ENCODE results near the gene EBI3.
"Not testable (repeated sequence)": the region's sequence is repeated elsewhere in the genome, so short reads cannot be mapped to it uniquely, and the experiment has no call there.

EBI3 gene

GRCh38 chr19:4216846-4217245, 12.5 kb upstream of the EBI3 start:
- ATAC-seq: no peak
- TF ChIP-seq GLIS3 (CRISPR knock-in tag; IDR thresholded peaks at IDR 0.05) (no peak), ZFP3 (CRISPR knock-in tag; IDR thresholded peaks at IDR 0.05) (no peak), BACH2 (CRISPR knock-in tag; IDR thresholded peaks at IDR 0.05; ENCODE audit: borderline replicate concordance) (no peak), ZNF70 (CRISPR knock-in tag; IDR thresholded peaks at IDR 0.05) (no peak), ZFP30 (CRISPR knock-in tag; IDR thresholded peaks at IDR 0.05) (no peak), TSHZ2 (CRISPR knock-in tag; IDR thresholded peaks at IDR 0.05) (no peak), RARB (CRISPR knock-in tag; IDR thresholded peaks at IDR 0.05) (no peak), ZC3H10 (CRISPR knock-in tag; IDR thresholded peaks at IDR 0.05) (no peak), ARNTL (CRISPR knock-in tag; IDR thresholded peaks at IDR 0.05; ENCODE audit: borderline replicate concordance, low read depth) (no peak), TCF4 (CRISPR knock-in tag; IDR thresholded peaks at IDR 0.05; ENCODE audit: borderline replicate concordance) (no peak), CSDC2 (CRISPR knock-in tag; IDR thresholded peaks at IDR 0.05) (no peak), TOX (CRISPR knock-in tag; IDR thresholded peaks at IDR 0.05; ENCODE audit: borderline replicate concordance) (no peak), OSR1 (CRISPR knock-in tag; IDR thresholded peaks at IDR 0.05) (no peak), ESRRG (CRISPR knock-in tag; IDR thresholded peaks at IDR 0.05) (no peak), ZNF8 (CRISPR knock-in tag; IDR thresholded peaks at IDR 0.05) (no peak)
- TF ChIP-seq, protein P1, sequence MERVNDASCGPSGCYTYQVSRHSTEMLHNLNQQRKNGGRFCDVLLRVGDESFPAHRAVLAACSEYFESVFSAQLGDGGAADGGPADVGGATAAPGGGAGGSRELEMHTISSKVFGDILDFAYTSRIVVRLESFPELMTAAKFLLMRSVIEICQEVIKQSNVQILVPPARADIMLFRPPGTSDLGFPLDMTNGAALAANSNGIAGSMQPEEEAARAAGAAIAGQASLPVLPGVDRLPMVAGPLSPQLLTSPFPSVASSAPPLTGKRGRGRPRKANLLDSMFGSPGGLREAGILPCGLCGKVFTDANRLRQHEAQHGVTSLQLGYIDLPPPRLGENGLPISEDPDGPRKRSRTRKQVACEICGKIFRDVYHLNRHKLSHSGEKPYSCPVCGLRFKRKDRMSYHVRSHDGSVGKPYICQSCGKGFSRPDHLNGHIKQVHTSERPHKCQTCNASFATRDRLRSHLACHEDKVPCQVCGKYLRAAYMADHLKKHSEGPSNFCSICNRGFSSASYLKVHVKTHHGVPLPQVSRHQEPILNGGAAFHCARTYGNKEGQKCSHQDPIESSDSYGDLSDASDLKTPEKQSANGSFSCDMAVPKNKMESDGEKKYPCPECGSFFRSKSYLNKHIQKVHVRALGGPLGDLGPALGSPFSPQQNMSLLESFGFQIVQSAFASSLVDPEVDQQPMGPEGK (CRISPR knock-in tag; IDR thresholded peaks at IDR 0.05; ENCODE audit: borderline replicate concordance): no peak
- TF ChIP-seq, protein P2, sequence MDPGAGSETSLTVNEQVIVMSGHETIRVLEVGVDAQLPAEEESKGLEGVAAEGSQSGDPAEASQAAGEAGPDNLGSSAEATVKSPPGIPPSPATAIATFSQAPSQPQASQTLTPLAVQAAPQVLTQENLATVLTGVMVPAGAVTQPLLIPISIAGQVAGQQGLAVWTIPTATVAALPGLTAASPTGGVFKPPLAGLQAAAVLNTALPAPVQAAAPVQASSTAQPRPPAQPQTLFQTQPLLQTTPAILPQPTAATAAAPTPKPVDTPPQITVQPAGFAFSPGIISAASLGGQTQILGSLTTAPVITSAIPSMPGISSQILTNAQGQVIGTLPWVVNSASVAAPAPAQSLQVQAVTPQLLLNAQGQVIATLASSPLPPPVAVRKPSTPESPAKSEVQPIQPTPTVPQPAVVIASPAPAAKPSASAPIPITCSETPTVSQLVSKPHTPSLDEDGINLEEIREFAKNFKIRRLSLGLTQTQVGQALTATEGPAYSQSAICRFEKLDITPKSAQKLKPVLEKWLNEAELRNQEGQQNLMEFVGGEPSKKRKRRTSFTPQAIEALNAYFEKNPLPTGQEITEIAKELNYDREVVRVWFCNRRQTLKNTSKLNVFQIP (CRISPR knock-in tag; IDR thresholded peaks at IDR 0.05; ENCODE audit: borderline replicate concordance, low read depth): no peak

DNA sequence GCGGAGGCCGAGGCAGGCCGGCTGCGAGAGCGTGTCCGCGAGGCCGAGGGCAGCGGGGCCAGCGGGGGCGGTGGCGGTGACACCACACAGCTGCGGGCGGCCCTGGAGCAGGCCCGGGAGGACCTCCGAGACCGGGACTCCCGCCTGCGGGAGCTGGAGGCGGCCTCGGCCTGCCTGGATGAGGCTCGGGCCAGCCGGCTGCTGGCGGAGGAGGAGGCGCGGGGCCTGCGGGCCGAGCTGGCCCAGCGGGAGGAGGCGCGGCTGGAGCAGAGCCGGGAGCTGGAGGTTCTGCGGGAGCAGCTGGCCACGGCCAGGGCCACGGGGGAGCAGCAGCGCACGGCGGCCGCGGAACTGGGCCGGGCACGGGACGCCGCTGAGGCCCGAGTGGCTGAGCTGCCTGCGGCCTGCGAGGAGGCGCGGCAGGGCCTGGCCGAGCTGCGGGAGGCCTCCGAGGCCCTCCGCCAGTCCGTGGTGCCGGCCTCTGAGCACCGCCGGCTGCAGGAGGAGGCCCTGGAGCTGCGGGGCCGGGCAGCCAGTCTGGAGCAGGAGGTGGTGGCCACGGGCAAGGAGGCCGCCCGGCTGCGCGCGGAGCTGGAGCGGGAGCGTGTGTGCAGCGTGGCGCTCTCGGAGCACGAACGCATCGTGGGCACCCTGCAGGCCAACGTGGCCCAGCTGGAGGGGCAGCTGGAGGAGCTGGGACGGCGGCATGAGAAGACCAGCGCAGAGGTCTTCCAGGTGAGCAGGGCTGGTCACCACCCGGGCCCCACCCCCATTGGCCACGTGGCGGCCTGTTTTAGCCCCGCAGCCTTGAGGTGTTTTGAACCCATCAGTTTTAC, 11.7 kb upstream of the EBI3 start:
- ATAC-seq: no peak

DNA sequence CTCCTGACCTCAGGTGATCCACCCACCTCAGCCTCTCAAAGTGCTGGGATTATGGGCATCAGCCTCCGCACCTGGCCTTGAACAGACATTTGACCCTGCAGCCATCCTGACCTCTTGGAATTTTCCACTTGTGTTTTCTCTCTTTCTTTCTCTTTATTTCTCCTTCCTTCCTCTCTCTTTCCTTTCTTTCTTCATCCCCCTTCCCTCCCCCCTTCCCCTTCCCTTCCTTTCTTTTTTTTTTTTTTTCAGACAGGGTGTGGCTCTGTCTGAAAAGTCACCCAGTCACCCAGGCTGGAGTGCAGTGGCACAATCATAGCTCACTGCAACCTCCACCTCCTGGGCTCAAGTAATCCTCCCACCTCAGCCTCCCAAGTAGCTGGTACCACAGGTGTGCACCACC, 10.8 kb upstream of the EBI3 start:
- ATAC-seq: not testable (repeated sequence)

More for the DNA sequence above, 11.7 kb upstream of the EBI3 start:
- no peak for TF ChIP-seq SNAI2 (CRISPR knock-in tag; IDR thresholded peaks at IDR 0.05)
- TF ChIP-seq, protein P3, sequence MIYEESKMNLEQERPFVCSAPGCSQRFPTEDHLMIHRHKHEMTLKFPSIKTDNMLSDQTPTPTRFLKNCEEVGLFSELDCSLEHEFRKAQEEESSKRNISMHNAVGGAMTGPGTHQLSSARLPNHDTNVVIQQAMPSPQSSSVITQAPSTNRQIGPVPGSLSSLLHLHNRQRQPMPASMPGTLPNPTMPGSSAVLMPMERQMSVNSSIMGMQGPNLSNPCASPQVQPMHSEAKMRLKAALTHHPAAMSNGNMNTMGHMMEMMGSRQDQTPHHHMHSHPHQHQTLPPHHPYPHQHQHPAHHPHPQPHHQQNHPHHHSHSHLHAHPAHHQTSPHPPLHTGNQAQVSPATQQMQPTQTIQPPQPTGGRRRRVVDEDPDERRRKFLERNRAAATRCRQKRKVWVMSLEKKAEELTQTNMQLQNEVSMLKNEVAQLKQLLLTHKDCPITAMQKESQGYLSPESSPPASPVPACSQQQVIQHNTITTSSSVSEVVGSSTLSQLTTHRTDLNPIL (CRISPR knock-in tag; IDR thresholded peaks at IDR 0.05; ENCODE audit: low read depth): no peak
- TF ChIP-seq, protein P2 (CRISPR knock-in tag; IDR thresholded peaks at IDR 0.05; ENCODE audit: borderline replicate concordance, low read depth): no peak
- no peak for TF ChIP-seq ARNTL (CRISPR knock-in tag; IDR thresholded peaks at IDR 0.05; ENCODE audit: borderline replicate concordance, low read depth)
- TF ChIP-seq TOX (CRISPR knock-in tag; IDR thresholded peaks at IDR 0.05; ENCODE audit: borderline replicate concordance): no peak
- no peak for TF ChIP-seq ZNF70 (CRISPR knock-in tag; IDR thresholded peaks at IDR 0.05)
- no peak for TF ChIP-seq ZNF565 (CRISPR knock-in tag; conservative IDR thresholded peaks at IDR 0.05; ENCODE audit: low read depth)
- no peak for TF ChIP-seq ZNF8 (CRISPR knock-in tag; IDR thresholded peaks at IDR 0.05)
- TF ChIP-seq CSDC2 (CRISPR knock-in tag; IDR thresholded peaks at IDR 0.05): no peak
- TF ChIP-seq OSR1 (CRISPR knock-in tag; IDR thresholded peaks at IDR 0.05): no peak
- no peak for TF ChIP-seq ZFP3 (CRISPR knock-in tag; IDR thresholded peaks at IDR 0.05)
